ENCODE data around the gene NSD2.
"Not testable (repeated sequence)": the region's sequence is repeated elsewhere in the genome, so short reads cannot be mapped to it uniquely, and the experiment has no call there.

GRCh38 chr4:2027120-2027519, 155.9 kb downstream of the NSD2 start:
- not testable (repeated sequence) for TF ChIP-seq CTCF (IDR thresholded peaks at IDR 0.05); STAT6 (CRISPR knock-in tag; conservative IDR thresholded peaks at IDR 0.05; ENCODE audit: low read depth); SMAD3 (CRISPR knock-in tag; IDR thresholded peaks at IDR 0.05; ENCODE audit: borderline replicate concordance); ZNF121 (CRISPR knock-in tag; IDR thresholded peaks at IDR 0.05)

Data from WTC11 (cell line).